IPS-11a (cell line): Measurements from ENCODE around the gene MED12L.

Experiments
- H3K4me3 ChIP-seq: one replicate; pipeline ENCODE4 v1.5.1; 2013; ENCODE audit warnings: low read depth, low read length, control low read depth

MED12L gene

DNA sequence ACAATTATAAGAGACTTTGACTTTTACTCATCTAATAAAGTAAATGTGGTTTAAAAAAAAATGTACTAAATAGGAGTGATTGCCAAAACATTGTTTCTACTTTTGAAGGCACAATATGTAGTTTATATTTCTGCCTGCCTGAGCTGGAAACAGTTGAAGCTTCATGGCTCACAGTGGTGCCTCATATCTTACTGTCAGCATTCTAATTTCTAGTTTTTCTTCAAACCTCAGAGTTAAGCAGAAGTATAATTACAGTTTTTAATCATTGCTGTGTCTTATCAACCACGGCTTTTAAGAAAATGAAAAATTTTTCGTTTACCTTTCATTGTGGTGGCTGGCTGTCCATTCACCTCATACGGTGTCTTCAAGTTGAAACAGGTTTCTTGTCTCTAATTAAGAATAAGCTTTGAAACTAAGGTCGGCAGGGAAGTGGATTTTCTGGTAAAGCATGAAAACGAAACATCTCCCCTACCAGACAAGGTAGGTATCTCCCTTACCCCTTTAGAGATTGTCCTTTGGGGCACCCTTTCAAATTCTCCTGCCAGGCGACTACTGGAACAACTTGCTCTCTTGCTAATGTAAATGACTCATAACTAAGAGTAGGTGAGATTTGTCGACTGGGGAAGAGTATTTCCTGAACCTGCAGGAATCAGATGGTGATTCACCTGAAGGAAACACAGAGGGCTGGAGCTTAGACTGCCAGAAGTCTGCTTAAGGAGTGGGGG is 231.0 kb downstream of the MED12L start, which contains the start of gene GPR87:
Gene GPR87, minus strand, starts transcription at position 554 of the 725 bp plus-strand sequence. CDS start 16,720 bp downstream, outside the sequence.
- H3K4me3 ChIP-seq: no peak within 1 kb of the TSS

DNA sequence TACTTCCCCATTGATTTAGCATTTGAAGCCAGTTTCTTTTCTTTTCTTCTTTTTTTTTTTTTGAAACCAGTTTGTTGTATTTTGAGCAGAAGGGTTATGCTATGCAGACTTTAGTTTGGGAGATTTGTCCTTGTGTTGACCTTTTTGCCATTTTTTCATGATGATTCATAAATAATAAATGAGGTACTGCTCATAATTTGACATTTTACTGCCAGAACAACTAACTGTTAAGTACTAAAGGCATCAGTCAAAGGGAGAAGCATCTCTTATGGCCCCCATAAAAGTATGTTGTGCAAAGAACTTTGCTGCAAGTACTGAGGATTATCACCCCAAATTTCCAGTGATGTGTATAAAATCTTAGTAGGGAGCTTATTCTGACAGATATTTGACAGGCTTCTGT is 232.8 kb downstream of the MED12L start:
- no peak overlapping the region for H3K4me3 ChIP-seq

DNA sequence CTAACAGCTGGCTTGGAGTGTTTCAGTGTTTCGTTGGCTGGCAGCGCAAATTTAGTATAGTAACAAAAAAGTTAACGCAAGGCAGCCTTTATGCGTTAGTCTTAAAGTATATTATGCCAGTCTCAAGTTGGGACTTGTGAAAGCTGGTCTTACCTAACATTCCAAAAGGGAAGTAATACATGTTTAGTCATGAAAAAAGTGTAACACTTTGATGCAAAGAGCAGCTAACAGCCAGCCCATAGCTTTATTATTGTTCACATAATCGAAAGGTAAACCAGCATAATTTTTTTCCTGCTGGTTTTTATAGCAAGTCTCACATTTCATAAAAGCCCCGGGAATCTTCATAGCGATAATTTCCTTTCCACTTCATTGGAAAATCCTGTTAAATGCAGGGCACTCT is 233.5 kb downstream of the MED12L start:
- H3K4me3 ChIP-seq: no peak overlapping the region

DNA sequence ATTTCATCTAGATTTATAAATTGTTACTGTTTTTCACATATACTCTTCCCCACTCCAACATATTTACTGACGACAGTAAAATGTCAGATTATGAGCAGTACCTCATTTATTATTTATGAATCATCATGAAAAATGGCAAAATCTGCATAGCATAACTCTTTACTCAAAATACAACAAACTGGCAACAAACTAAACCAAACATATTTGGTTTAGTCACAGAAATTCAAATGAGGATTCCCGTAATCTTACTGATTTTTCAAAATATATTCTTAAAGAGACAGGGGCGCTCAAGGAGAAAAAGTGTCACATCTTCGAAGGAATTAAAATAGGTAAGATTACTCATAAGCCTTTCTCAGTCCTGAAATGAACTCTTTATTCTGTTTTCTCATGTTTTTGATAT is 234.2 kb downstream of the MED12L start:
- H3K4me3 ChIP-seq: no peak overlapping the region

DNA sequence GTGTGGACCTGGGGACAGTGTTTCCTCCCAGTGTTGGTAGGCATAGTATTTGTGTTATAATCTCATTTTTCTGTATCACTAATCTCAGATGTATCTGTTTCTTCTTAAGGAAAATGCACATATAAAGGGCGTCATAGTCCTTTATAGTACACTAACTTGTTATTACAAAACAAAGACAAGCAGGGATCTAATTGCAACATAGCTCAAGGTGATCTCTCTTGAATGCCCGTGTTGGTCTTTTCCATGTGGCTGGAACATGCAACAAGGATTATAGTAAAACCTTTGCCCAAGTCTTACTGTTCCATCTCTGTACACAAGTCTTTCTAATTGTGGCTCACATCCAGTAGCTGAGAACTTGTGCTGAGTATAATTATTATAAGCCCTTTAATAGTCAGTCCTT is 234.7 kb downstream of the MED12L start:
- H3K4me3 ChIP-seq: no peak overlapping the region

DNA sequence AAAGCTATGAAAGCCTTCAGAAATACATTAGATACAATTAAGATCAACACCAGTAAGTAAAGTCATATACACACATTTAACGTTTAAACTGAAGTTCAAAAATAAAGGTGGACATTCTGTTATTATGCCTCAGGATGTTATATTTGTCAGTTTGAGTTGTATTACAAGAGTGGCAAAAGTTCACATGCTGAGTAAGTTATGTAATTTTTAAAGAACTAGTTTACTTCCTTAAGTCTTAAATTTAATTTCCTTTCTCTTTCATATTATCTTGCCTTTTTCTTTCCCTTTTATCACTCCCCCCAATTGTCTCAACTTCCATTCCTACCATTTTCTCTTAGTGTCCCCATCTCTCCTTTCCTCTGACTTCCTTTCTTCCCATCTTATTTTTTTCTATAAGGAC is 236.1 kb downstream of the MED12L start:
- no peak overlapping the region for H3K4me3 ChIP-seq

DNA sequence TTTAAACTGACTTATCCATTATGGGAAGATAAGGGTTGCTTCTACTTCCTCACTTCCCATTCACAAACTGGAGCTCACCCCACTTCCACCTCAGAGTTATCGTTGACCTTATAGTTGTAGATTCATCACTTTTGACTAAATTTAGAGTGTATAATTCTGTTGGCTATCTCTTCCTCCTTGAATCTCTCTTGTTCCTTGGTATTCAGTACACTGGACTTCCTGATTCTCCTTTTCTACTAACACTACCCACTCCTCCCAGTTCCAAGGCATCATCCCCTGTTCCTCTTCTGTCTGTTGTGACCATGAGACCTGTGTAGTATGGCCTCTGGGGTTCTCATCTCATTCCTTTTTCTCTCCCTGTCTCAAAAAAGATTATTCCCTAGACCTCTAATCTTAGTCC is 237.0 kb downstream of the MED12L start:
- H3K4me3 ChIP-seq: no peak overlapping the region

DNA sequence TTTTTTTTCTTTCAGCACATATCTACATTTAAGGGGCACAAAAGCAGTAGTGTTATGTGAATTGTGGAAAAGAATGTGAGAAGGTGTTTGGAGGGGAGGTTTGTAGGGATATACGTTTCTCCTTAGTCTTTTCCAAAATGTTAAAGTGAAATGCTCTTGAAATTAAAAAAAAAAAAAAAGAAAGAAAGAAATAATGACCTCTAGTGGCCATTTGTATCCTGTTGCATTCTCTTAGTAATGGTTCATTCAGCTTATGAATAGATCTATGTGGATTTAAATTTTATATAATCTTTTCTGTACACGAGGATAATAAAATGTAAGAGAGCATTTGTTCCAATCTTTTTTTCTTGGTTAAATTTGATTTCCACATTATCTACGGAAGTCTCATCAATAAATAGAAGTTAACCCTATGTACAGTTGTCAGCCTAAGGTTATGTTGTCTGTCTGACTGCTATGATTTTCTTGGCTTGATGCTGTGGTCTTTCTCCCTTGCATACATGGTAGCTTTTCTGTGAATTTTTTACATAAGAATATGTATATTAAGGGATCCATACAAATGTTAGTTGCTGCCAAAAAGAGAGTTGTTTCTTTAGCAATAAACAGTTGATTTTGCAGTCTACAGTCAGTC is 242.2 kb downstream of the MED12L start:
- H3K4me3 ChIP-seq: no peak overlapping the region

DNA sequence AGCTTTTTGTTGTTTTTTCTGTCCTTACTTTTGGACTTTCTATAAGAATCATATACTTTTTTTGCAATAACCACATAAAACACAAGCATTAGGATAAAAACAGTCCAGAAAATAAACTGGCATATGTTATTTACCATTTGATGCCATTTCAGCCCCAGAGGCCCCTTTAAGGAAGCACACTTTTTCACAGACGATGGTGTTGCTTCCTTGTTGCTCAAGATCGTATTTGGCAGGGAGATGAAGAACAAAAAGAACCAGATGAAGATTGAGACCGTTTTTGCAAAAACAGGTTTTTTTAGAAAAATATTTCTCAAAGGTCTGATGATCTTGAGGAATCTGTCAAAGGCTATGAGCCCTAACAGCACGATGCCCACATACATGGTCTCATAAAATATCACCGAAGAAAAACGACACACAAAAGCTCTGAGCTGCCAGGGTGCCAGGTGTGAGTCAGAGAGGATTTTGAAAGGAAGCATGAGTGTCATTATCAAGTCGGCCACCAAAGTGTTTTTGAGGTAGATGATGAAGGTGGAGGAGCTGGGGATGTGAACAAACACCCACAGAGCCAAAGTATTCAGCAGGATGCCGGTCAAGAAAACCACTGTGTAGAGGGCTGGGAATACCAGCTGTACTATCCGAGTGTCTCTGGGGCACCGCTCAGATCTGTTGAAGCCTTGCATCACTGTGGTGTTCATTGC is 243.0 kb downstream of the MED12L start:
- no peak overlapping the region for H3K4me3 ChIP-seq

DNA sequence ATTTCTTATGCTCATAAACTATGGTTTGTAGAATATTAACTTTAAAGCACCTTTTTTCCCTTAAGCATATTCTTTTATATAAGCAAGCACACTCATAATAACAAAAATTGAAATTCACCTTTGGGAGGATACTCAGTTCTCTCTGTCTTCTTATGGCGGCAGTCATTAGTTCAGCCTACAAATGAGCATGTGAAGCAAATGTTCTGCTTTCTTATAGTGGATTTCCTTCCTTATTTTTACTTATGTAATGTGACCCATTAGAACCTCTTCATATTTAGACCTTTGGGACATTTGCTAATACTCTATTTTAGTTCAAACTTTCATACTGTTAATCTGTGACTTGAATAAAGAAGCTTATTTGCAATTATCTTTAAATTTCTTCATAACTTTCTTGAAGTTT is 243.9 kb downstream of the MED12L start, which contains the start of gene P2RY13:
Gene P2RY13, minus strand, starts transcription at position 187 of the 400 bp plus-strand sequence. Its CDS starts 21 bp downstream, at position 166.
- no peak within 1 kb of the TSS for H3K4me3 ChIP-seq

DNA sequence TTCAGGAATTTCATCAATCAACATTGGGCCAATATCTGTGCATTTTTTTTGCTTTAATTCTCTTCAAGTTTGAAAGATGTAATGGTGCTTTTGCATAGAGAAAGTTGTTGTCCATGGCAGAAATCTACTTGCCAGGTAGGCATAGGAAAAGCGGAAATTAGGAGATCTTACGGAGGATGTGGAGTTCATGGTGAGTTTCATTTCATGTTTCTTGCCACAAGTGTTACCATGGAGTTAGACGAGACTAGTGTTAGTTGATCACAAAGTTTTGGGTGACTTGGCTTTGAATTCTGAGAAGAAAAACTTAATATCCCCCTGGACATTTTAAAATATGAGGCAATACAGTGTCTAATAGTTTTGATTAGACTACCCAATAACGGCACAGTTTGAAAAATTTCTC is 244.9 kb downstream of the MED12L start:
- H3K4me3 ChIP-seq: no peak overlapping the region

DNA sequence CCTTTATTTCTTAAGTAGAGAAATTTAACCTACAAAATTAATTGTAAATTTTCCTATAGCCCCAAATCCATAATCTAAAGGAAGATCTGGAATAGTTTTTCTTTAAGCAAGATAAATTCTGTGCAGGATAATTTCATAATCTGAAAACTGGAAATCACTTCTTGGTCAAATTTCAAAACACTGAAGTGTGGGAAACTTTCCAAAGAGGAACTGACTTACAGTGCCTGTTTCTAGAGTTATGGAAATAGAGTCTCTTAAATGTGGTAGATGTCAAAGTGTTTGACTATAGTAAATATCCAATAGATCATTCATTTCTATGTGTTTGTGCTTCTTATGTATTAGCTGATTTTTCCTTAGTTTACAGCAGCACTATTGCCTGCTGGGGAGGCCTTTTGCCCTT is 245.4 kb downstream of the MED12L start:
- no peak overlapping the region for H3K4me3 ChIP-seq

DNA sequence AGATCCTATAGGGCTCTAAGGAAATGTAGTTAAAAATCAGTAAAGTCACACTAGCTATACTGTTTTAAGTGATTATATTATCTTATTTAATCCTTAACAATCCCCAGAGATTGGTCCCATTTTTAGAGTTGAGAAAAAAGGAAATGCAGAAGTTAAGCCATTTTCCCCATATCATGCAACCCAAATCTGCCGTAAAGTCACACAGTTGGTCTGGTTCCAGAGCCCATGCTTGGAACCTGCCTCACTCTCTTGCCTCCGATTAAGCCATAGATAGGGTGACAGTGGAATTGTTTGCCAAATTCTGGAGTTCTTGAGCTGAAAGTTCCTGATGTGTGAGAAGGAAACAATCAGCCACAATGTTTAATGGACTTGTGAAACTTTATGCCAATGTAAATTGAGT is 246.2 kb downstream of the MED12L start:
- no peak overlapping the region for H3K4me3 ChIP-seq

DNA sequence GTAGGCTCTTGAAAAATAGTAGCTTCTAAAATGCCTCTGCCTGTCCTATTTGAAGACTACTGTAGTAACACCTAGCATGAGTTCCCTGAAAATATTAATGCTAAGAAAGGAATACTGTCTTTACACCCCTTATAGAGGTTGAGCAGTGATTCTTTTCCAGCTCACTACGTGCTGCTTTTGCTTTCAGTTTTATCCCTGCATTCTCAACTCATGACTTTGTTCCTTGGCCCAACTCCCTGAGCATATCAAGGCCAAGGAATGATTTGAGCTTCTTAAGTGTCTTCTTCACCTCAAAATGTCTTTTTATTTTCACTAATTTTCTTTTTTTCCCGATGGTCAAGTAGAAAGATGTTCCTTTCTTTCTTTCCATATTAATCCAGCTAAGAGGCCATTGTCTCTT is 260.4 kb downstream of the MED12L start:
- H3K4me3 ChIP-seq: no peak overlapping the region

DNA sequence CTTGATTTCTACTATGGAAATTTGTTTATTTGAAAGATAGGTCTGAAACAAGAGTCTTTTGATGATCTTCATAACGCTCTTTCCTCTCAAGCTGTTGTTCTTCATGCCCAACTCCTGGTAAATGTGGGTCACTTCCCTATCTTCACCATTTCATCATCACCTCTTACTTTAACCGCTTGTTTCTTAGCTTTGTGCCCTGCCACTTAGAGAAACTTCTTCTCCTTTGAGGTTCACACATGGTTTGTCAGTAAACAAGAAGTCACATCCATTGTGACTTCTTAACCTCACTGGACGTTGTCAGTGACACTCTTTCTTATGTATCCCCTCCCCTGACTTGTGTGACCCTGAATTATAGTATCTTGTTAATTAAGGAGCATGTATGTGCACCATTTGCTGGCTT is 260.8 kb downstream of the MED12L start:
- H3K4me3 ChIP-seq: no peak overlapping the region

DNA sequence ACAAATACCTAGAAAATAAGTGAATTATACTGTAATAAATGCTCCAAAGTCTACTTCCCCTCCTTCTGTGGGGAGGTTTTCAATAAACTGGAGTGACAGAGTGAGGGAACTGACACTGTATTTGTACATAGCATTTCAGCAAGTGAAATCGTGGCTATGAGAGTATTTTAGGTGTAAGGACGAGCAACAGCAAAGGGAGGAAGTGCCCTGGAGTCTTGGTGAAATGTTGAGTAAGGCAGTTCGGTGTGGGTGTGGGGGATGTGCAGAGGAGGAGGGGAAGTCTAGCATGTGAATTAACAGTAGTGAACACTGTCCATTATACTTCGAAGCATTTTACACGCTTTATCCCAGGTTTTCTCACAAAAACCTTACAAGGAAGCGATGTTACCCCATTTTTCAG is 262.0 kb downstream of the MED12L start:
- no peak overlapping the region for H3K4me3 ChIP-seq

DNA sequence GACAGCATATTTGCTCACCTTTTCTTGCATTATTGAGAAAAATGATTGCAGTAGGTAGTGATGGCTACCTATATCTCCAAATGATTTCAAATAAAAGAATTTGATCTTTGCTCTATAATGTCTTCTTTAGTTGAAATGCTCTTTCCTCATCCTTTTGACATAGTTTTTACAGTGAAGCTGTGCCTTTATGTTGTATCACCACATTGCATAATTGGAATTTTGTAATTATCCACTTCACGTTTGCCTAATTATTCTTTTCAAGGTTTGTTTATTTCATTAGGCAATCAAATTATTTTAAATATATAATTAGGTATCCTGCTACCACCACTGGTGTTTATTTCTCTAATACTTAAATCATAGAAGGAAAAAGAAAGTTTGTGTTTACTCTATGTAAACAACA is 265.2 kb downstream of the MED12L start:
- H3K4me3 ChIP-seq: no peak overlapping the region

DNA sequence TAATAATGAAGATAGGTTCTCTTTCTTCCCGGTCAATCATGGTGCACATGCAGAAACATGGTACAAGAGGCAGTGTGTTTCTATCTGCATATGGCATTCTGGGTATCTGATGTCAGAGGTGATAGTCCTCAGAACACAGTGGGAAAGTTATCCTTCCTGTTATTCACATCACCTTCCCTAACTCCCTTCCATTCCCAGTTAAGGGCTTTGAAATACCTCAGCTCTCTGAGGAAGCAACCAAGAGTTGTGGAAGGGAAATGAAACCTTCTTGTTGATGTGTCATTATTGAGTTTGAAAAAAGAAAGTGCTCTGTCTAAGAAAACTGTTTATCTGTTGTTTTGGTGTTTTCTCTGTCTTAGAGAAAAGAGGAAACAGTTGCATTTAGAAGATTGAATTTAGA is 265.8 kb downstream of the MED12L start:
- no peak overlapping the region for H3K4me3 ChIP-seq

DNA sequence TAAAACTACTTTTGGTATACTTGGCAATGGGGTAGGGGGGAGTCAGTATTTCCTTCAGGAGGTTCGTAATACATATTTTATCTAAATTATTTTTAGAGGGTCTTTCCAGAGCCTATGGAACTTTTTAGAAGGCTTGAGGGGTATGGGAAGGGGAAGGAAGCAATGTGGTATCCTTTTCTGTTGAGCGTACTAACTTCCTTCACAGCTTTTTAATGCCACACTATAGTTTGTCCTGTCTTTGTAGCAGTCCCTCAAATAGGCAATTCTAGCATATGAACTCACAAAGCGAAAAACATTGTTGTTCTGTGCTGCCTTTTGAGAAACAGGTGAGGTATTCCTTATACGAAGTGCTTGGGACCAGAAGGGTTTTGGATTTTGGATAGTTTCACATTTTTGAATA is 266.2 kb downstream of the MED12L start:
- H3K4me3 ChIP-seq: no peak overlapping the region

DNA sequence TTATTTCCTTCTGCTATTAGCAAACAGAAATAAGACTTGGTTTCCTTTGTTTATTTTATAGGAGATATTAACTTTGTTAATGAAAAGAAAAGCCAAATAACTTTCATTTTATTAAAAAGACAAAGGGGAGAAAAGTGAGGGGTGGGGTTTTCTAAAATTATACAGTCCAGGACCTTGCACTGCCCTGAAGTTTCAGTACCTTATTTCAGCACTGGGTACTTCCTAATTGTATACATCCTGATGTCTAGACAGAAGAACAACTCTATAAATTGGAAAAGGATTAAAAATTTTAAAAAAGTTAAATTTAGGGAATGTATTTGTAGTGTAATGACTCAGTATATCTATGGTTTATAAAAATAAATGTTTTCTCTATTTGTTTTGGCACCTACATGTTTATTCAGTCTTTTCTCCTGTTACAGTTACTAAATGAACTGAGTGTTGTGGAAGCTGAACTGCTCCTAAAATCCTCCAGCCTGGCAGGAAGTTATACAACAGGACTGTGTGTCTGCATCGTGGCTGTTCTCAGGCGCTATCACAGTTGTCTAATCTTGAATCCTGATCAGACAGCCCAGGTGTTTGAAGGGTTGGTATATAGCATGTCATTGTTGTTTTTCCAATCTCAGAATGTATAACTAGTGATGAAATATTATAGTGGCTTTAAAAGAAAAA is 271.5 kb downstream of the MED12L start:
- no peak overlapping the region for H3K4me3 ChIP-seq

DNA sequence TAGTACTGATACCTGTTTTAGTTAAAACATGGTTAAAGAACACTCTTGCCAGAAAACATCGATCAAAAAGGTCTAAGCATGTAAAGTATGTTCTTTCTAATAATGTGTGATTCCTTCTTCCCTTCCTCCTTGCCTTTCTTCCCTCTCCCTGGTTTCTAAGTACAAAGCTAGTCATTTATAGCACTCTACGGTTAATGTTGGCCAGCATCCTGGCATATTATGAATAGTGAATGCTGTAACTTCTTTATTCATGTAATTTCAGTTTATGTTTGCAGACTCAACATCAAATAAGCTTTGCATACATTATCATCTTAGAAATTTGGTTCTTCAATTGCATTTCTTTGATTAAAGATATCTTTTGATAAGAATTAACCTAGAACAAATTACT is 272.0 kb downstream of the MED12L start:
- H3K4me3 ChIP-seq: no peak overlapping the region
